H1 (cell line): ENCODE results near the gene ST6GALNAC2. TPM values are rescaled to one million over a fixed set of nuclear protein-coding genes. Genes with fewer than 3 reads are reported as not detected.

Experiments used
- CTCF ChIA-PET: fragments of 300-600 bp; sonication (Branson Sonifier 250); formaldehyde crosslinking; loops from one replicate; lab custom pipeline; 2021; ENCODE audit not compliant: partially characterized antibody; lab: Charles Lee
- POLR2A ChIA-PET: fragments of 300-600 bp; sonication (Branson Sonifier 250); formaldehyde crosslinking; loops from one replicate; lab custom pipeline; 2021; ENCODE audit warnings: inconsistent platforms; ENCODE audit not compliant: partially characterized antibody; lab: Charles Lee
- DNase-seq, 2 experiments: peaks; one replicate each; pipeline versions ENCODE4 v3.0.0 to v3.0.0-alpha.2; 2010 to 2022; ENCODE audit warnings: low spot score in 2 of 2, low read depth in 1 of 2, mixed read lengths in 1 of 2
- FAIRE-seq: peaks from 2 replicates; lab custom pipeline; 2011; peaks lifted over from hg19 to GRCh38; lab: Jason Lieb, UNC
- H2AFZ ChIP-seq: 2 replicates; pipeline ENCODE4 v1.8.1; 2012; ENCODE audit warnings: low read length, inconsistent platforms
- H2AK5ac ChIP-seq: 2 replicates; pipeline ENCODE4 v1.6.1; 2013; ENCODE audit warnings: low read depth, low read length
- H2BK120ac ChIP-seq: replicated peaks from 2 replicates; pipeline ENCODE3; 2013; ENCODE audit warnings: low read depth, low read length, inconsistent platforms
- H2BK12ac ChIP-seq: 2 replicates; pipeline ENCODE4 v1.6.1; 2013; ENCODE audit warnings: low read depth, low read length
- H2BK15ac ChIP-seq: 2 replicates; pipeline ENCODE4 v1.6.1; 2013; ENCODE audit warnings: low read length
- H2BK20ac ChIP-seq: 2 replicates; pipeline ENCODE4 v1.6.1; 2013; ENCODE audit warnings: low read length
- H2BK5ac ChIP-seq: 2 replicates; pipeline ENCODE4 v1.6.1; 2013; ENCODE audit warnings: low read depth, low read length
- H3K14ac ChIP-seq: 2 replicates; pipeline ENCODE4 v1.6.1; 2013; ENCODE audit warnings: inconsistent platforms; ENCODE audit not compliant: insufficient read length
- H3K18ac ChIP-seq: 2 replicates; pipeline ENCODE4 v1.6.1; 2013; ENCODE audit warnings: low read length; ENCODE audit errors: extremely low read depth
- H3K23ac ChIP-seq: 2 replicates; pipeline ENCODE4 v1.6.1; 2013; ENCODE audit warnings: inconsistent platforms; ENCODE audit not compliant: insufficient read length
- H3K23me2 ChIP-seq: 2 replicates; pipeline ENCODE4 v1.6.1; 2013; ENCODE audit warnings: low read depth, low read length
- H3K27ac ChIP-seq: 2 replicates; pipeline ENCODE4 v1.6.1; 2011; ENCODE audit warnings: low read depth, low read length, inconsistent platforms
- H3K27me3 ChIP-seq, 4 experiments: replicated peaks in 1 of 4; 1 replicate in 1 of 4; 2 replicates in 3 of 4; pipeline versions ENCODE4 v1.6.1 to v1.8.1; 2011 to 2013; ENCODE audit warnings: low read length in 3 of 4, mild to moderate bottlenecking in 3 of 4, inconsistent platforms in 2 of 4, mixed read lengths in 2 of 4, moderate library complexity in 1 of 4; ENCODE audit not compliant: control insufficient read depth in 3 of 4, insufficient read depth in 3 of 4; ENCODE audit errors: extremely low read depth in 1 of 4
- H3K36me3 ChIP-seq, 4 experiments: 2 replicates each; pipeline versions ENCODE4 v1.6.1 to v1.8.1; 2011 to 2013; ENCODE audit warnings: mild to moderate bottlenecking in 4 of 4, low read length in 3 of 4, moderate library complexity in 2 of 4, control low read depth in 1 of 4, inconsistent platforms in 1 of 4; ENCODE audit not compliant: insufficient read depth in 4 of 4, control insufficient read depth in 2 of 4
- H3K4ac ChIP-seq: replicated peaks from 2 replicates; pipeline ENCODE3; 2013; ENCODE audit warnings: low read length, low read depth, mixed read lengths, inconsistent platforms; ENCODE audit not compliant: insufficient read length
- H3K4me1 ChIP-seq, 4 experiments: replicated peaks in 1 of 4; 1 replicate in 1 of 4; 2 replicates in 3 of 4; pipeline versions ENCODE4 v1.6.1 to v1.8.1; 2011 to 2013; ENCODE audit warnings: low read length in 3 of 4, inconsistent platforms in 2 of 4, mixed read lengths in 1 of 4; ENCODE audit not compliant: insufficient read depth in 4 of 4, control insufficient read depth in 3 of 4
- H3K4me2 ChIP-seq, 2 experiments: 2 replicates each; pipeline versions ENCODE4 v1.6.1 to v1.8.1; 2011 to 2013; ENCODE audit warnings: low read depth in 2 of 2, low read length in 2 of 2, control low read depth in 1 of 2, inconsistent platforms in 1 of 2, mild to moderate bottlenecking in 1 of 2; ENCODE audit not compliant: insufficient read depth in 1 of 2
- H3K4me3 ChIP-seq, 4 experiments: fragments of 200-600, 300-600 bp in 1 of 4; sonication (generic), shearing (Covaris generic), sonication (Bioruptor Twin) in 1 of 4; 2 replicates each; pipeline versions ENCODE4 v1.5.1 to v1.8.1; 2011 to 2016; ENCODE audit warnings: low read length in 4 of 4, low read depth in 3 of 4, control low read depth in 2 of 4, inconsistent platforms in 2 of 4, mild to moderate bottlenecking in 2 of 4, mixed read lengths in 1 of 4, moderate library complexity in 1 of 4; ENCODE audit not compliant: insufficient read depth in 2 of 4; ENCODE audit errors: extremely low read depth in 1 of 4
- H3K56ac ChIP-seq: replicated peaks from 2 replicates; pipeline ENCODE3; 2013; ENCODE audit warnings: low read depth, mild to moderate bottlenecking, mixed read lengths, low read length, inconsistent platforms; ENCODE audit not compliant: insufficient read length
- H3K79me1 ChIP-seq: 2 replicates; pipeline ENCODE4 v1.6.1; 2013; ENCODE audit warnings: low read depth, low read length, control low read depth
- H3K79me2 ChIP-seq, 2 experiments: 2 replicates each; pipeline versions ENCODE4 v1.6.1 to v1.8.1; 2012 to 2013; ENCODE audit warnings: low read length in 2 of 2, mild to moderate bottlenecking in 2 of 2, inconsistent platforms in 1 of 2; ENCODE audit not compliant: insufficient read depth in 2 of 2, control insufficient read depth in 1 of 2
- H3K9ac ChIP-seq, 4 experiments: replicated peaks in 1 of 4; 1 replicate in 1 of 4; 2 replicates in 3 of 4; pipeline versions ENCODE4 v1.6.1 to v1.8.1; 2011 to 2013; ENCODE audit warnings: low read depth in 3 of 4, low read length in 3 of 4, control low read depth in 2 of 4, mild to moderate bottlenecking in 2 of 4, moderate library complexity in 2 of 4, inconsistent platforms in 1 of 4; ENCODE audit errors: extremely low read depth in 1 of 4
- H3K9me3 ChIP-seq, 2 experiments: 2 replicates each; pipeline versions ENCODE4 v1.6.1 to v1.8.1; 2012 to 2013; ENCODE audit warnings: mild to moderate bottlenecking in 2 of 2, moderate library complexity in 2 of 2, control low read depth in 1 of 2, inconsistent platforms in 1 of 2, low read depth in 1 of 2, low read length in 1 of 2, mixed read lengths in 1 of 2; ENCODE audit not compliant: insufficient read depth in 2 of 2
- H4K20me1 ChIP-seq, 2 experiments: replicated peaks in 1 of 2; 2 replicates each; pipeline versions ENCODE3 to v1.8.1; 2011 to 2013; ENCODE audit warnings: inconsistent platforms in 2 of 2, low read length in 2 of 2, mild to moderate bottlenecking in 1 of 2; ENCODE audit not compliant: insufficient read depth in 2 of 2, control insufficient read depth in 1 of 2
- H4K5ac ChIP-seq: 2 replicates; pipeline ENCODE4 v1.6.1; 2013; ENCODE audit warnings: low read length, low read depth, mixed read lengths, inconsistent platforms; ENCODE audit not compliant: insufficient read length
- H4K8ac ChIP-seq: 2 replicates; pipeline ENCODE4 v1.8.0; 2013; ENCODE audit warnings: mild to moderate bottlenecking, moderate library complexity, low read length, inconsistent platforms; ENCODE audit not compliant: insufficient read depth; ENCODE audit errors: extremely low read depth
- H4K91ac ChIP-seq: replicated peaks from 2 replicates; pipeline ENCODE3; 2013; ENCODE audit warnings: low read length, mixed read lengths, inconsistent platforms; ENCODE audit not compliant: insufficient read length
- CBX8 ChIP-seq: fragments of 300-800, 300-1000 bp; sonication (generic); IDR thresholded peaks from 2 replicates; pipeline ENCODE4 v1.7.1; 2016; ENCODE audit warnings: low read depth, low read length, borderline replicate concordance
- KDM4A ChIP-seq: IDR thresholded peaks from one replicate; pipeline ENCODE4 v1.7.1; 2012; ENCODE audit warnings: low read depth, mild to moderate bottlenecking, moderate library complexity, low read length, inconsistent platforms; ENCODE audit not compliant: severe bottlenecking
- NANOG ChIP-seq: IDR thresholded peaks from 2 replicates; pipeline ENCODE4 v1.6.1; 2011; ENCODE audit warnings: low read length, low read depth, mild to moderate bottlenecking, inconsistent platforms; ENCODE audit not compliant: insufficient read depth, poor library complexity, severe bottlenecking
- RXRA ChIP-seq: IDR thresholded peaks from 2 replicates; pipeline ENCODE4 v1.6.1; 2011; ENCODE audit warnings: low read depth, mild to moderate bottlenecking, low read length, moderate library complexity; ENCODE audit not compliant: insufficient read depth
- SIX5 ChIP-seq: IDR thresholded peaks from 2 replicates; pipeline ENCODE4 v1.6.1; 2011; ENCODE audit warnings: mild to moderate bottlenecking, low read depth, low read length
- SP4 ChIP-seq: IDR thresholded peaks from 2 replicates; pipeline ENCODE4 v1.6.1; 2012; ENCODE audit warnings: low read length, inconsistent platforms
- TBP ChIP-seq: IDR thresholded peaks from 2 replicates; pipeline ENCODE4 v1.6.1; 2011; ENCODE audit warnings: low read depth, low read length, improper control_type of control experiment
- TEAD4 ChIP-seq: IDR thresholded peaks from 2 replicates; pipeline ENCODE4 v1.6.1; 2012; ENCODE audit warnings: low read depth, low read length, inconsistent platforms, mixed read lengths
- YY1 ChIP-seq: IDR thresholded peaks from 2 replicates; pipeline ENCODE4 v1.6.1; 2011; ENCODE audit warnings: low read depth, mild to moderate bottlenecking, low read length
- ZNF274 ChIP-seq: IDR thresholded peaks from 2 replicates; pipeline ENCODE4 v1.7.0; 2012; ENCODE audit warnings: low read length, borderline replicate concordance; ENCODE audit errors: extremely low read depth
- WGBS, 2 experiments: shearing (Covaris generic) in 1 of 2; methylation state at CpG; one replicate each; pipeline versions ENCODE4 v1.1.6 to v1.1.7; 2013 to 2015; ENCODE audit warnings: low lambda C conversion rate in 2 of 2, mixed read lengths in 2 of 2, inconsistent platforms in 1 of 2, low coverage in 1 of 2, missing lambda C conversion rate in 1 of 2; ENCODE audit not compliant: insufficient replicate concordance in 2 of 2, insufficient coverage in 1 of 2, insufficient read length in 1 of 2; ENCODE audit errors: extremely low coverage in 1 of 2, missing lambda C conversion rate in 1 of 2; 5-methylcytosine and 5-hydroxymethylcytosine counted together
- polyA plus RNA-seq, 7 experiments: library from polyadenylated mRNA; depleted of rRNA in 3 of 7; stranded (reverse) in 5 of 7; unstranded in 2 of 7; fragments of >200 nt in 5 of 7; fragments of 200-250 nt in 2 of 7; gene quantifications; 1 replicate in 5 of 7; 2 replicates in 1 of 7; 4 replicates in 1 of 7; pipeline versions ENCODE4 v1.2.1 to v1.2.3, GENCODE V29; 2011 to 2013; ENCODE audit warnings: missing spikeins in 2 of 7, mixed read lengths in 2 of 7
- total RNA-seq: library from RNA; stranded (reverse); fragmentation: NEBNext Ultra II Directional; extraction: Animal tissue kit (Norgen Biotek cat#: 25700); gene quantifications from 2 replicates; pipeline ENCODE4 v1.2.1, GENCODE V29; 2021
- TF ChIP-seq, protein P1 (sequence below): IDR thresholded peaks from 2 replicates; pipeline ENCODE4 v1.6.1; 2012; ENCODE audit warnings: inconsistent platforms

Gene ST6GALNAC2
- total and polyA plus RNA-seq, 2 of the 8 experiments (the other 6 are each of a cell fraction or from before 2014, with no cell fraction given), result 0.09 TPM; not detected in 1

- H3K36me3 ChIP-seq, result no peaks in the 10 kb centered on the region
- ChIA-PET POLR2A (interaction anchor here (1.1 to 6.3 kb wide), 3 partner anchors 17 to 43 kb away, joined by 3 to 42 read pairs (median 6); partner anchors contain the start of gene PRCD), CTCF (interaction anchor here (0.6 to 10.8 kb wide), 39 partner anchors 7 to 196 kb away, joined by 3 to 260 read pairs (median 4); partner anchors contain the start of genes AANAT, CYGB, PRCD and RHBDF2)
- no peak overlapping the region for H3K27ac ChIP-seq
- no peak overlapping the region for H2BK20ac ChIP-seq
- H3K56ac ChIP-seq, result no peak overlapping the region
- H3K4me2 ChIP-seq, result peak overlapping the region in 1 of 2 experiments; percentile 47; a peak in 3 of 4 replicates
- peaks cover 0 to 5% (median 0%) of the 10 kb centered on the region in 4 experiments; a peak in 3 of 7 replicates for H3K27me3 ChIP-seq
- peak overlapping the region; percentile 36; the same call in 1 of the 2 replicates for H2BK15ac ChIP-seq
- no peaks in the 10 kb centered on the region; the same call in 1 of the 2 replicates for H3K79me1 ChIP-seq
- no peak overlapping the region for H2BK5ac ChIP-seq
- DNase-seq, result peak; percentile 49 to 96
- H3K4me3 ChIP-seq, result no peak overlapping the region
- H3K23ac ChIP-seq, result no peak overlapping the region
- H4K8ac ChIP-seq, result no peak overlapping the region
- no peak overlapping the region for H3K9ac ChIP-seq
- no peak overlapping the region for H4K5ac ChIP-seq
- peaks cover 0 to 1% of the 10 kb centered on the region in 2 experiments for H4K20me1 ChIP-seq
- WGBS, 2 experiments, result 28% methylated on average over 34 of the region's 35 CpGs; no CpG with 5 or more reads in 1 of the 2 experiments
- H2AFZ ChIP-seq, result no peak overlapping the region
- no peak overlapping the region for H2BK12ac ChIP-seq
- no peak for FAIRE-seq
- H3K23me2 ChIP-seq, result no peaks in the 10 kb centered on the region
- no peaks in the 10 kb centered on the region for H3K9me3 ChIP-seq
- H2BK120ac ChIP-seq, result no peak overlapping the region
- no peak overlapping the region for H3K14ac ChIP-seq
- H3K18ac ChIP-seq, result no peak overlapping the region
- H3K79me2 ChIP-seq, result no peaks in the 10 kb centered on the region
- no peak overlapping the region for H2AK5ac ChIP-seq
- no peak overlapping the region for H4K91ac ChIP-seq
- H3K4me1 ChIP-seq, result peaks cover 0 to 19% (median 10%) of the 10 kb centered on the region in 4 experiments; a peak in 6 of 7 replicates
- no peak overlapping the region for H3K4ac ChIP-seq
- no peak for TF ChIP-seq SP4
- no peak for TF ChIP-seq CBX8
- TF ChIP-seq, protein P1, sequence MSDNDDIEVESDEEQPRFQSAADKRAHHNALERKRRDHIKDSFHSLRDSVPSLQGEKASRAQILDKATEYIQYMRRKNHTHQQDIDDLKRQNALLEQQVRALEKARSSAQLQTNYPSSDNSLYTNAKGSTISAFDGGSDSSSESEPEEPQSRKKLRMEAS, result peak; percentile 37; the same call in 1 of the 2 replicates
- TF ChIP-seq YY1, result peak; percentile 72; the same call in 1 of the 2 replicates
- 0 out of 2 replicates have a peak, but pooled peaks have one; percentile 16 for TF ChIP-seq TEAD4
- TF ChIP-seq KDM4A, result no peak
- TF ChIP-seq SIX5, result no peak
- no peak for TF ChIP-seq RXRA
- TF ChIP-seq ZNF274, result no peak
- peak; percentile 61 for TF ChIP-seq NANOG
- no peak for TF ChIP-seq TBP
These were observed 62.3 kb downstream of the ST6GALNAC2 start for GRCh38 chr17:76523084-76524037.
